ENCODE data around the gene PPP2R2D.

PPP2R2D gene

DNA sequence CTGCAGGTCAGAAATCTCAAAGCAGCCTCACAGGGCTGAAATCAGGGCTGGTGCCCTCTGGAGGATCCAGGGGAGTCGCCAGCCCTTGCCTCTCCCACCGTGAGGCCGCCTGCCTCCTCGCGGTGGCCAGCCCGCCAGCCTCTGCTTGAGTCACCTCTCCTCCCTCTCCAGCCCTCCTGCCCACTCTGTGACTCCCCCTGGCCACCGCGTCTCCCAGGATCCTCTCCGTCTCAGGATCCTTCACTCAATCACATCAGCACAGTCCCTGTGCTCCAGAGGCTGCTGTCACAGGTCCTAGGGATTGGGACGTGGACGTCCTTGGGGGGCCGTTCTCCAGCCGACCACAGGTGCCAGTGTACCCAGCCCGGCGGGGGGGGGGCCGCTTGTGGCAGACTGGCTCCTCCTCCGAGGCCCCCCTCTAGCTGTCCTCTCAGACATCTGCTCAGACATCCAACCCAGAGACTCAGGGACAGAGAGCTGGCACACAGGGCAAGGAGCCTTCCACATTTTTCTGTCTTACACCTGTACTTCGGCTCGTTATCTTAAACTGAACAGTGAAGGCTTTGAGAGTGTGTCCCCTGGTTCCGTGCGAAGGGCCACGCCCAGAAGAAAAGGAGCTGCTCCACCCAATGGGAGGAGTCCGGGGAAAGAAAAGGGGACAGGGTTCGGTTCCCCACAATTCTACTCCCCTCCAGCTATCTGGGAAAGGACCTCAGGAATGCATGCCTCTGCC, 9.4 kb upstream of the PPP2R2D start:
- H3K9ac ChIP-seq: no peak overlapping the region
- TF ChIP-seq CTCF (IDR thresholded peaks at IDR 0.05): no peak
- no peak overlapping the region for H3K4me2 ChIP-seq (ENCODE audit: low read length)
- no peaks in the 10 kb centered on the region for H3K4me1 ChIP-seq
- H3K79me2 ChIP-seq: no peaks in the 10 kb centered on the region
- no peaks in the 10 kb centered on the region for H3K9me3 ChIP-seq (ENCODE audit: control insufficient read depth, low read length)
- no peak overlapping the region for H3K27ac ChIP-seq
- no peak overlapping the region for H2AFZ ChIP-seq
- H3K27me3 ChIP-seq (ENCODE audit: control insufficient read depth, insufficient read depth, low read length): no peaks in the 10 kb centered on the region
- H3K4me3 ChIP-seq (ENCODE audit: low read depth, low read length): no peak overlapping the region
- no peaks in the 10 kb centered on the region for H3K36me3 ChIP-seq (ENCODE audit: control insufficient read depth, insufficient read depth, low read length)

- TF ChIP-seq CTCF (IDR thresholded peaks at IDR 0.05): no peak
- no peak overlapping the region for H2AFZ ChIP-seq
- H3K4me3 ChIP-seq (ENCODE audit: low read depth, low read length): no peak overlapping the region
- no peaks in the 10 kb centered on the region for H3K36me3 ChIP-seq (ENCODE audit: control insufficient read depth, insufficient read depth, low read length)
- no peak overlapping the region for H3K9ac ChIP-seq
- H3K27ac ChIP-seq: no peak overlapping the region
- H3K9me3 ChIP-seq (ENCODE audit: control insufficient read depth, low read length): no peaks in the 10 kb centered on the region
- H3K79me2 ChIP-seq: no peaks in the 10 kb centered on the region
- no peak overlapping the region for H3K4me2 ChIP-seq (ENCODE audit: low read length)
- no peaks in the 10 kb centered on the region for H3K27me3 ChIP-seq (ENCODE audit: control insufficient read depth, insufficient read depth, low read length)
- H3K4me1 ChIP-seq: no peaks in the 10 kb centered on the region
Measured at GRCh38 chr10:131891929-131892805, 8.6 kb upstream of the PPP2R2D start.

- TF ChIP-seq CTCF (IDR thresholded peaks at IDR 0.05): no peak
- H2AFZ ChIP-seq: no peak overlapping the region
- H3K27ac ChIP-seq: no peak overlapping the region
- no peak overlapping the region for H3K4me3 ChIP-seq (ENCODE audit: low read depth, low read length)
- H3K27me3 ChIP-seq (ENCODE audit: control insufficient read depth, insufficient read depth, low read length): no peaks in the 10 kb centered on the region
- H3K9ac ChIP-seq: no peak overlapping the region
- H3K4me1 ChIP-seq: no peaks in the 10 kb centered on the region
- no peaks in the 10 kb centered on the region for H3K36me3 ChIP-seq (ENCODE audit: control insufficient read depth, insufficient read depth, low read length)
- no peak overlapping the region for H3K4me2 ChIP-seq (ENCODE audit: low read length)
- H3K79me2 ChIP-seq: no peaks in the 10 kb centered on the region
- H3K9me3 ChIP-seq (ENCODE audit: control insufficient read depth, low read length): no peaks in the 10 kb centered on the region
Measured at GRCh38 chr10:131892806-131893675, 7.8 kb upstream of the PPP2R2D start.

DNA sequence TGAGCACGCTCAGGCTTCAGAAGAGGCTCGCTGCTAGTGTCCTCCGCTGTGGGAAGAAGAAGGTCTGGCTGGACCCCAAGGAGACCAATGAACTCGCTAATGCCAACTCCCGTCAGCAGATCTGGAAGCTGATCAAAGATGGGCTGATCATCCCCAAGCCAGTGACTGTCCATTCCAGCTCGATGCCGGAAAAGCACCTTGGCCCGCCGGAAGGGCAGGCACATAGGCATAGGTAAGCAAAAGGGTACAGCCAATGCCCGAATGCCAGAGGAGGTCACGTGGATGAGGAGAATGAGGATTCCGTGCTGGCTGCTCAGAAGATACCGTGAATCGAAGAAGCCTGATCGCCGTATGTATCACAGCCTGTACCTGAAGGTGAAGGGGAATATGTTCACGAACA, 5.7 kb upstream of the PPP2R2D start:
- TF ChIP-seq CTCF (IDR thresholded peaks at IDR 0.05): no peak
- Histone ChIP-seq H2AFZ (no peak overlapping the region), H3K9ac (no peak overlapping the region), H3K27me3 (ENCODE audit: control insufficient read depth, insufficient read depth, low read length) (no peaks in the 10 kb centered on the region), H3K9me3 (ENCODE audit: control insufficient read depth, low read length) (no peaks in the 10 kb centered on the region), H3K4me3 (ENCODE audit: low read depth, low read length) (no peak overlapping the region), H3K27ac (no peak overlapping the region), H3K36me3 (ENCODE audit: control insufficient read depth, insufficient read depth, low read length) (no peaks in the 10 kb centered on the region), H3K4me2 (ENCODE audit: low read length) (no peak overlapping the region), H3K4me1 (no peaks in the 10 kb centered on the region), H3K79me2 (no peaks in the 10 kb centered on the region)

All from parathyroid adenoma (tissue), 2 donors.